Colonic mucosa (tissue), 4 donors: ENCODE results near the gene DDOST. TPM values are rescaled to one million over a fixed set of nuclear protein-coding genes. Genes with fewer than 3 reads are reported as not detected.

ENCODE experiments used
- DNase-seq: peaks from one replicate; pipeline ENCODE4 v3.0.0-alpha.2; 2020
- H3K27ac ChIP-seq: fragments of 200-600 bp; one replicate; pipeline ENCODE4 v1.8.0; 2021
- H3K27me3 ChIP-seq: fragments of 200-600 bp; one replicate; pipeline ENCODE4 v1.8.0; 2021
- H3K36me3 ChIP-seq: fragments of 200-600 bp; one replicate; pipeline ENCODE4 v1.8.0; 2021
- H3K4me1 ChIP-seq: fragments of 200-600 bp; one replicate; pipeline ENCODE4 v1.8.0; 2021; ENCODE audit warnings: mild to moderate bottlenecking
- H3K4me3 ChIP-seq: fragments of 200-600 bp; one replicate; pipeline ENCODE4 v1.8.0; 2021
- H3K9ac ChIP-seq, 2 donors: one replicate each; pipeline ENCODE4 v1.7.0; 2013; ENCODE audit warnings: control low read depth in 2 of 2, low read depth in 2 of 2, low read length in 2 of 2
- H3K9me3 ChIP-seq: fragments of 200-600 bp; one replicate; pipeline ENCODE4 v1.8.0; 2021
- CTCF ChIP-seq: fragments of 200-600 bp; IDR thresholded peaks from one replicate; pipeline ENCODE4 v1.8.0; 2022; ENCODE audit warnings: antibody characterized with exemption, mild to moderate bottlenecking
- intact Hi-C: fragments of 100-400 bp; cut with DNase I; formaldehyde crosslinking; loops from one replicate; pipeline ENCODE4 v1.14.1; 2022
- total RNA-seq, 2 donors: library from RNA; stranded (reverse); fragmentation: NEBNext Ultra II Directional in 1 of 2; extraction: Animal tissue kit (Norgen Biotek cat#: 25700) in 1 of 2; gene quantifications; one replicate each; pipeline ENCODE4 v1.2.1, GENCODE V29; 2021
- donor health status: healthy.
- donor health status: DM: no; HTN: no; CAD: no.
- donor health status: DM: no; HTN: no; CAD: no.

Gene DDOST
- total RNA-seq, 2 donors from 2014 or later = 233 to 364 TPM

GRCh38 chr1:20684050-20684620, 23.0 kb upstream of the DDOST start:
- no peak overlapping the region for H3K9ac ChIP-seq
- intact Hi-C loops = no loop called here
- H3K4me3 ChIP-seq = no peak overlapping the region
- no peak overlapping the region for H3K27ac ChIP-seq
- no peak for DNase-seq
- no peaks in the 10 kb centered on the region for H3K27me3 ChIP-seq
- no peaks in the 10 kb centered on the region for H3K36me3 ChIP-seq
- no peak for TF ChIP-seq CTCF
- no peaks in the 10 kb centered on the region for H3K9me3 ChIP-seq
- H3K4me1 ChIP-seq = no peaks in the 10 kb centered on the region

GRCh38 chr1:20683614-20684013, 22.4 kb upstream of the DDOST start:
- no peak for TF ChIP-seq CTCF
- intact Hi-C loops = no loop called here
- no peak overlapping the region for H3K9ac ChIP-seq
- H3K27ac ChIP-seq = no peak overlapping the region
- no peak for DNase-seq
- H3K4me3 ChIP-seq = no peak overlapping the region
- no peaks in the 10 kb centered on the region for H3K36me3 ChIP-seq
- no peaks in the 10 kb centered on the region for H3K27me3 ChIP-seq
- no peaks in the 10 kb centered on the region for H3K4me1 ChIP-seq
- no peaks in the 10 kb centered on the region for H3K9me3 ChIP-seq

GRCh38 chr1:20682571-20683236, 21.5 kb upstream of the DDOST start:
- intact Hi-C loops = no loop called here
- no peak for TF ChIP-seq CTCF
- H3K36me3 ChIP-seq = no peaks in the 10 kb centered on the region

GRCh38 chr1:20681999-20682398, 20.8 kb upstream of the DDOST start:
- Histone ChIP-seq H3K27ac (no peak overlapping the region), H3K27me3 (no peaks in the 10 kb centered on the region), H3K4me1 (no peaks in the 10 kb centered on the region), H3K9ac (no peak overlapping the region), H3K4me3 (no peak overlapping the region), H3K36me3 (no peaks in the 10 kb centered on the region), H3K9me3 (no peaks in the 10 kb centered on the region)
- no peak for DNase-seq
- intact Hi-C loops = no loop called here
- TF ChIP-seq CTCF = no peak

More at GRCh38 chr1:20682571-20683236, 21.5 kb upstream of the DDOST start:
- DNase-seq = no peak
- Histone ChIP-seq H3K9me3 (no peaks in the 10 kb centered on the region), H3K4me3 (no peak overlapping the region), H3K9ac (no peak overlapping the region), H3K27ac (no peak overlapping the region), H3K27me3 (no peaks in the 10 kb centered on the region), H3K4me1 (no peaks in the 10 kb centered on the region)

- no peaks in the 10 kb centered on the region for H3K4me1 ChIP-seq
- no peaks in the 10 kb centered on the region for H3K36me3 ChIP-seq
- intact Hi-C loops = no loop called here
- no peak overlapping the region for H3K4me3 ChIP-seq
- no peaks in the 10 kb centered on the region for H3K27me3 ChIP-seq
- H3K9me3 ChIP-seq = no peaks in the 10 kb centered on the region
- no peak overlapping the region for H3K27ac ChIP-seq
- TF ChIP-seq CTCF = no peak
- DNase-seq = no peak
- no peak overlapping the region for H3K9ac ChIP-seq
These were observed 19.1 kb upstream of the DDOST start for GRCh38 chr1:20680269-20680668.
